ENCODE measurements around the gene BRAT1.

The BRAT1 gene

DNA sequence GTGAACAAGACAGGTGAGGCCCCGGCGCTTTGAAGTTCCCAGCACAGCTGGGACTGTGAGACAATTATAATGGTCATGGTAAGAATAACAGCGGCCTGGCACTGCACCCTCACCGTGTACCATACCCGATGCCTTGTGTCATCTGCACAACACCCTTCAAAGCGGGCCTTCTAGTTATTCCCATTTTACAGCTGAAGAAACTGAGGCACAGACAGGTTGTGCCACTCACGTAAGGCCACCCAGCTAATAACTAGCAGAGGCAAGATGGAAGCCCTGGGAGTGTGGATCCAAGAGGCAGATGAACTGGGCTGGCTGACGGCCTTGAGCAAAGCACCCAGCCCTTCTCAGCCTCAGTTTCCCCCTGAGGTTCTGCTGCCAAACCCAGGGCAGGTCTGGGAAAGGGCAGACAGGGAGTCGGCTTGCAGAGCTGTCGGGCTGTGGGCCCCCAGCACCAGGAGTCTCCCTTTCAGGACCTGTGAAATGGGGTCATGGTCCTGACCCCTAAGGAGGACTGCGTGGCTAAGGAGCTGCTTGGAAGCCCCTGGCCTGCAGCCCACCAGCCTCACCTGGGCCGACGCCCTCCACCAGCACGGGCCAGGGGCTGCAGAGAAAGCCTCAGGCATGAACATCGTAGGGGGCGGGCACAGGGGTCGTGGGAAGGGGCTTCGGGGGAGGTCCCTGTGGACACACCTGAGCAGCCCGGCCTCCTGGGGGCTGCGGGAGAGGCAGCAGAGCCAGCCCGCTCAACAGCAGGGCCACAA is 51.0 kb downstream of the BRAT1 start:
- TF ChIP-seq, protein P1, sequence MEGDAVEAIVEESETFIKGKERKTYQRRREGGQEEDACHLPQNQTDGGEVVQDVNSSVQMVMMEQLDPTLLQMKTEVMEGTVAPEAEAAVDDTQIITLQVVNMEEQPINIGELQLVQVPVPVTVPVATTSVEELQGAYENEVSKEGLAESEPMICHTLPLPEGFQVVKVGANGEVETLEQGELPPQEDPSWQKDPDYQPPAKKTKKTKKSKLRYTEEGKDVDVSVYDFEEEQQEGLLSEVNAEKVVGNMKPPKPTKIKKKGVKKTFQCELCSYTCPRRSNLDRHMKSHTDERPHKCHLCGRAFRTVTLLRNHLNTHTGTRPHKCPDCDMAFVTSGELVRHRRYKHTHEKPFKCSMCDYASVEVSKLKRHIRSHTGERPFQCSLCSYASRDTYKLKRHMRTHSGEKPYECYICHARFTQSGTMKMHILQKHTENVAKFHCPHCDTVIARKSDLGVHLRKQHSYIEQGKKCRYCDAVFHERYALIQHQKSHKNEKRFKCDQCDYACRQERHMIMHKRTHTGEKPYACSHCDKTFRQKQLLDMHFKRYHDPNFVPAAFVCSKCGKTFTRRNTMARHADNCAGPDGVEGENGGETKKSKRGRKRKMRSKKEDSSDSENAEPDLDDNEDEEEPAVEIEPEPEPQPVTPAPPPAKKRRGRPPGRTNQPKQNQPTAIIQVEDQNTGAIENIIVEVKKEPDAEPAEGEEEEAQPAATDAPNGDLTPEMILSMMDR (IDR thresholded peaks at IDR 0.05), result no peak
- Histone ChIP-seq H3K4me3 (no peak overlapping the region), H3K27ac (no peak overlapping the region)
- DNase-seq (ENCODE audit: low spot score), result no peak

DNA sequence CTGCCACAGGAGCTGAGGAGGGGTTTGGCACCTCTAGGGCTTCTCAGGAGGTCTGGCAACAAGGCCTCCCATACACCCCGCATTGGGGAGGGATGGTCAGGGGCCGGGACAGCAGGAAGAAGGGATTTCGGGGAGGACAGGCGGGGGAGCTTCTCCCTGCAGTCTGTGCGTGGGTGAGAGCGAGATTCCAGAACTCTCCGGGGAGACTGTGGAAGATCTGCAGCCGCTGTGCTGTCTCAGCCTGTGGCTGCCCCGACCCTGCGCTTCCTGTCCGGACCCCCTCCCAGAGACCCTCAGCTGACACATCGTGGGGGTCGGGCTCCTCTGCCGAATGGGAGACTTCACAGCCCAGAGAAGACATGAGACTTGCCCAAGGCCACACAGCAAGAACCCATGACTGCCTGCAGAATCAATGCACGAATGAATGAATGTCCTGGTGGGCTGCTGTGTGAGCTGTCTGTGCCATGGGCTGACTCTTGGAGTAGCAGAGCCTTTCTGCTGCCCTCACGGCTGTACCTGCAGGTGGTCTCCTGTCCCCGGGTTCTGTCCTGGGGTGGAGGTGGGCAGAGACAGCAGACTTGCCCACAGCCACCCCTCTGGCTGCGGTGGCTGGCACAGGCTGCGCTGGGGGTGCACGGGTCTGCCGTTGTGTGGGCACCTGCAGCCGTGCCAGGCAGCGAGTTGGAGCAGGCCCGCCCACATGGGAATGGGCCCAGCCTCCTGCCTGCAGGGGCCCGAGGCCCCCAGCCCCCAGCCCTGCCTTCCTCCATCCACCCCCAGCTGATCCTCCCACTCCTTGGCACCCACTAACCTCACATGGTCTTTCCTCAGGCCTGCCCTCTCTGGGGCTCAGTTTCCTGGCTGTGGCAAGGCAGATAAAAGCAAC is 52.0 kb downstream of the BRAT1 start:
- no peak for DNase-seq (ENCODE audit: low spot score)
- TF ChIP-seq, protein P1 (IDR thresholded peaks at IDR 0.05), result no peak
- H3K27ac ChIP-seq, result no peak overlapping the region
- no peak overlapping the region for H3K4me3 ChIP-seq

DNA sequence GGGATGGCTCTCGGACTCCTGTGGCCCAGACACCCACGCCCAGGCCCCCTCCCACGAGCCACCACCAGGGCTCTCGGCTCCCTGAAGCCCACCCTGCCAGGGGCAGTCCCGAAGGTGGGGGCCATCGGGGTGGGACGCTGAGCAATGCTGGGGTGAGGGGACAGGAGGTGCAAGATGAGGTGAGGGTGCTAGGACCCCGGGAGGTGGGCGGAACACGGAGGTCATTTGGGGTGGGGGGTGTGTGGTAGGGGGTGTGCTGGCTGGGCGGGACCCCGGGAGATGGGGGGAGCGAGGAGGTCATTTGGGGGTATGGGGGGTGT is 52.7 kb downstream of the BRAT1 start:
- no peak for DNase-seq (ENCODE audit: low spot score)
- TF ChIP-seq, protein P1 (IDR thresholded peaks at IDR 0.05), result no peak
- no peak overlapping the region for H3K4me3 ChIP-seq
- H3K27ac ChIP-seq, result no peak overlapping the region

DNA sequence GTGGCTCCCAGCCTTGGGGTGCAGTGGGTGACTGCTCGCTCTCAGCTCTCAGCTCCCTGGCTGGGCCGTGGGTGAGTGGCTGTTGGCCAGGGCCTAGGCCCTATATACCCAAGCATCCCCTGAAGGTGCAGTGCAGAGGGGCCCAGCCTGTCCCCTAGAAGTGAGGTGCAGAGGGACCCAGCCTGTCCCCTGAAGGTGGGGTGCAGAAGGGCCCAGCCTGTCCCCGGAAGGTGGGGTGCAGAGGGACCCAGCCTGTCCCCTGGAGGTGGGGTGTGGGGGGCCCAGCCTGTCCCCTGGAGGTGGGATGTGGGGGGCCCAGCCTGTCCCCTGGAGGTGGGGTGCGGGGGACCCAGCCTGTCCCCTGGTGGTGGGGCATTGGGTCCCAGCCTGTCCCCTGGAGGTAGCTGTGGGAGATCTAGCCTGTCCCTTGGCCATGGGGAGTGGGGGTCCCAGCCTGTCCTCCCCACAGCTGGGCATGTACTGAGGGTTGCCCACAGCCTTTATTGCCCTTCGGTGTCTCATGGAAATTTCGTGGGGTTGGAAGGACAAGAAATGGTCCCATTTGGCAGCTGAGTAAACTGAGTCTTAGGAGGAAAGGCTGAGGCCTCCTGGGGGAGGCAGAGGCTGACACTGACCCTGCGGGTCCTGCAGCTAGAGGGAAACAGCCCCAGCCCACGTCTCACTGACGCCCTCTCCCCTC is 53.2 kb downstream of the BRAT1 start:
- no peak for DNase-seq (ENCODE audit: low spot score)
- Histone ChIP-seq H3K27ac (no peak overlapping the region), H3K4me3 (no peak overlapping the region)
- TF ChIP-seq, protein P1 (IDR thresholded peaks at IDR 0.05), result no peak

DNA sequence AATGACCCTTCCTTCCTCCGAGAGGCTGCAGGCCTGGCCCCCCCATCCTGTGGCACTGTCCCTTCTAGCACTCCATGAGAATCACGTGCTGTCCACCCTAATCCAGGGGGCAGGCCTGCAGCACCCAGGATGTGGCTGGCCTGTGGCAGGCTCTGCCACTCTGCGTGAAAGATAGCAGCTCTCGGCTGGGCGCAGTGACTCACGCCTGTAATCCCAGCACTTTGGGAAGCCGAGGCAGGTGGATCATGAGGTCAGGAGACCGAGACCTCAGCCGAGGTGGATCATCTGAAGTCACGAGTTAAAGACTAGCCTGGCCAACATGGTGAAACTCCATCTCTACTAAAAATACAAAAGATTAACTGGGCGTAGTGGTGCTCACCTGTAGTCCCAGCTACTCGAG is 54.6 kb downstream of the BRAT1 start:
- TF ChIP-seq, protein P1 (IDR thresholded peaks at IDR 0.05), result no peak
- H3K27ac ChIP-seq, result no peak overlapping the region
- no peak overlapping the region for H3K4me3 ChIP-seq
- no peak for DNase-seq (ENCODE audit: low spot score)

DNA sequence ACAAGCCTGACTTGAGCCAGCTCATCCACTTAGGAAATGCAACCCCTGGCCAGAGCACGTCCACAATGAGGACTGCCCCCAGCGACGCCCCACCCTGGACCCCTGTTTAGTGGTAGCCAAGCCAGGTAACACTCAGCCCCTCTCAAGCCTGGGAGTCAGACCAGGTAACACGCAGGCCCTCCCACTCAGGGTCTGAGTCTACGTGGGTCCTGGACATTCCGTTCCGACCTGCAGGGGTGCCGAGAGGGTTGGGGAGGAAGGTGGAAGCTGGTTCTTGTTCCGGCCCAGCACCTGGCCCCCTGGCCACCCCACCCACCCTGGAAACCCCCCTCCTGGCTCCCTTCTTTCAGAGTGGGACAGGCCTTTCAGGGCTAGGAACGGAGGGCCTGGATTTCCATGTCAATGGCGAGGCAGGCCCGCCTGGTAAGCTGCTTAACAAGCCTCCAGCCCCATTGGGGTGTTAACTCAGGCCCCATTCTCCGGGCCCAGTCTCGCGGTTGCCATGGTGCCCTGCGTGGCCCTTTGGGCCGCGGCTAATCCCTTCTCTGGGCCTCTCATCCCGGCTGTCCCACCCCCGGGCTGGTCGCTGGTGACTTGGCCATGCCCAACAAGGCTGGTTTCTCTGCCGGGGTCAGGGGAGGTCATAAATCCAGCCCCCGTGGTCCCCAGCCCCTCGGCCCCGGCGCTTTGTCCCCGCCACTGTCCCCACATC is 55.4 kb downstream of the BRAT1 start:
- Histone ChIP-seq H3K4me3 (no peak overlapping the region), H3K27ac (no peak overlapping the region)
- TF ChIP-seq, protein P1 (IDR thresholded peaks at IDR 0.05), result no peak
- DNase-seq (ENCODE audit: low spot score), result no peak

Measured in coronary artery (tissue), 2 donors.